Measurements from ENCODE around the gene CRAT.

The CRAT gene

DNA sequence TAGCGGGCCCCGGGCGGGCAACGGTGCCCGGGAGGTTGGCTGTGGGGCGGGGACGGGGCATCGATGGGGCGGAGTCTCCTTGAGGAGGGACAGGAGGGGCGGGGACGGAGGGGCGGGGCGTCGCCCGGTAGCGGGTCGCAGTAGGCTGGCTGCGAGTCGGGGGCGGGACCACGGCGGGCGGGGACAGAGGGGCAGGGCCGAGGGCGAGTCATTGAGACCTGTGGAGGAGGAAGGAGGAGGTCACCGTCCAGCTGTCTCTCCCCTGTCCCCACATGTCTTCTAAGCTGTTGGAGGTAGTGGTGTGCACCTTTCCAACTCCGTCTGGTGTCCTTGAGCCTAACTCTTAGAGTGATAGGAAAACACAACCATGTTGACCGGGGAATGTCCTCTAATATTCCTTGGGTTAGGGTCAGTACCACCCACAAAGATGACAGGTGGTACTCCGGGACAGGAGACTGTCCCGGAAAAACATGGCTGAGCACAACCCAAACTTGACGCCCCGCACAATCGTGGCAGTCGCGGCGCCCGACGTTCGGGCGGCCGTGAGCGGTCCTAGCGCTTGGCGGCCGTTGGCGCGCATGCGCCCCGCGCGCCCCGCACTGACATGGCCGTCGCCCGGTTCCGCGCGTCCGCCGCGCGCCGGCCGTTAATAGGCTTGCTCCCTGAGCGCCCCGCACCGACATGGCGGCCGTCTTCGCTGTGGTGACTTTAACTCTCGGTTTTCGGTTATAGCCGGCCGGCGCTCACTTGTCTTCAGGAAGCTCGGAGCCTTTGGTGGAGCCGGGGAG, at the start of gene CRAT, which contains the start of gene PTPA:
Gene CRAT, minus strand, starts transcription at position 54 of the 788 bp plus-strand sequence. CDS start 284 bp downstream, outside the sequence.
Gene PTPA, plus strand, starts transcription at position 676 of the 788 bp plus-strand sequence. CDS start 186 bp downstream, outside the sequence.
- Histone ChIP-seq H3K4me3 (peak within 1 kb of the TSS; percentile 67 to 95 (median 92)), H3K27ac (peak within 1 kb of the TSS; percentile 80 to 98 (median 93))

- H3K27ac ChIP-seq, result no peak overlapping the region
- H3K4me3 ChIP-seq, result no peak overlapping the region
Measured at GRCh38 chr9:129156163-129156562, 45.6 kb upstream of the CRAT start.

- no peak overlapping the region for H3K4me3 ChIP-seq
- no peak overlapping the region for H3K27ac ChIP-seq
Measured at GRCh38 chr9:129154866-129155477, 44.4 kb upstream of the CRAT start.

- Histone ChIP-seq H3K27ac (no peak overlapping the region), H3K4me3 (no peak overlapping the region)
Measured at GRCh38 chr9:129151469-129151868, 40.9 kb upstream of the CRAT start.

GRCh38 chr9:129150672-129151211, 40.1 kb upstream of the CRAT start:
- H3K4me3 ChIP-seq, result no peak overlapping the region
- no peak overlapping the region for H3K27ac ChIP-seq

DNA sequence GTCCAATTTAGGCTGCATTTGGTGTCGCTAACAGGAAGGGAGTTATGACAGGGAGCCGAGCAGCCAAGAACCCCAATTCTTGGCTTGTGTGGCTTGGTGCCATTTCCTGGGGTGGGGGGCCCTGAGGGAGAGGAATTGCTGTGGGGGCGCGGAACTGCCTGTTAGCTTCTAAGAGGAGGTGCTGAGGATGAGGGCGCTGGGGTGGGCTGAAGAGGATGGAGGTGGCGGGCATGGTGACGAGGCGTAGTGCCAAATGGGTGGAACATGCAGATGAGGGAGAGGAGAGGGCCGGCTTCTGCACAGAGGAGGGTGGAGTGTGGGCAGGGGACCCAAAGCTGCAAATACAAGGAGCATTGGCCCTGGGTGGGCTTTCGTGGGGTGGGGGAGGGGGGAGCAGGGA, 39.5 kb upstream of the CRAT start:
- Histone ChIP-seq H3K4me3 (no peak overlapping the region), H3K27ac (peak overlapping the region in 1 of 21 experiments; percentile 7)

- H3K27ac ChIP-seq, result peak overlapping the region in 1 of 21 experiments; percentile 22
- no peak overlapping the region for H3K4me3 ChIP-seq
Measured at GRCh38 chr9:129149442-129149841, 38.8 kb upstream of the CRAT start.

GRCh38 chr9:129148463-129149204, 38.0 kb upstream of the CRAT start:
- Histone ChIP-seq H3K4me3 (no peak overlapping the region), H3K27ac (peak overlapping the region in 13 of 21 experiments; percentile 1 to 99 (median 81))

DNA sequence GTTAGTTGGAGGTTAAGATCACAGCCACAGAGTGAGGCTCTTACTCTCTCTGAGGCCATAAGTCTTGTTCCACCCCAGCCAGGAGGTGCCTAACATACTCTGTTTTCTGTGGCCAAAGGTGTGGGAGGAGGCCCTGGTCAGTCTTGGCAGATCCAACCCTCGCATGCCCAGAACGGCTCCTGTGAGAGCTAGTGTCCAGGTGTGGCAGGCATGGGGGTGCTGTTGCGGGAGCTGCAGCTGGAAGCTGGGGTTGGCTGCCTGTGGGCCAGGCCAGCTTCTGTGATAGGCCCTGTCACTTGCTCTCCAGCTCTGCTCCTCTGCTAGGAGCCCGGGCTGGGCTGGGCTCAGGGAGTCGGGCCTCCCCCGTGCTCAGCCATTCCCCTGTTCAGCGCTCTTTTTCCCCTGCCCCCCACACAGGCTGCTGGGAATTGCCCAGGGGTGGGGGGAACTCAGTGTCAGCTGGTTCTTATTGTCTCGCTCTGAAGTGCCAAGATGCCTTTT, 35.9 kb upstream of the CRAT start:
- Histone ChIP-seq H3K27ac (peak overlapping the region in 20 of 21 experiments; percentile 43 to 99 (median 82)), H3K4me3 (no peak overlapping the region)

GRCh38 chr9:129145841-129146292, 35.3 kb upstream of the CRAT start:
- Histone ChIP-seq H3K4me3 (no peak overlapping the region), H3K27ac (peak overlapping the region in 20 of 21 experiments; percentile 43 to 99 (median 82))

- H3K4me3 ChIP-seq, result no peak overlapping the region
- H3K27ac ChIP-seq, result peak overlapping the region in 20 of 21 experiments; percentile 4 to 99 (median 82)
Measured at GRCh38 chr9:129145316-129145715, 34.7 kb upstream of the CRAT start.

DNA sequence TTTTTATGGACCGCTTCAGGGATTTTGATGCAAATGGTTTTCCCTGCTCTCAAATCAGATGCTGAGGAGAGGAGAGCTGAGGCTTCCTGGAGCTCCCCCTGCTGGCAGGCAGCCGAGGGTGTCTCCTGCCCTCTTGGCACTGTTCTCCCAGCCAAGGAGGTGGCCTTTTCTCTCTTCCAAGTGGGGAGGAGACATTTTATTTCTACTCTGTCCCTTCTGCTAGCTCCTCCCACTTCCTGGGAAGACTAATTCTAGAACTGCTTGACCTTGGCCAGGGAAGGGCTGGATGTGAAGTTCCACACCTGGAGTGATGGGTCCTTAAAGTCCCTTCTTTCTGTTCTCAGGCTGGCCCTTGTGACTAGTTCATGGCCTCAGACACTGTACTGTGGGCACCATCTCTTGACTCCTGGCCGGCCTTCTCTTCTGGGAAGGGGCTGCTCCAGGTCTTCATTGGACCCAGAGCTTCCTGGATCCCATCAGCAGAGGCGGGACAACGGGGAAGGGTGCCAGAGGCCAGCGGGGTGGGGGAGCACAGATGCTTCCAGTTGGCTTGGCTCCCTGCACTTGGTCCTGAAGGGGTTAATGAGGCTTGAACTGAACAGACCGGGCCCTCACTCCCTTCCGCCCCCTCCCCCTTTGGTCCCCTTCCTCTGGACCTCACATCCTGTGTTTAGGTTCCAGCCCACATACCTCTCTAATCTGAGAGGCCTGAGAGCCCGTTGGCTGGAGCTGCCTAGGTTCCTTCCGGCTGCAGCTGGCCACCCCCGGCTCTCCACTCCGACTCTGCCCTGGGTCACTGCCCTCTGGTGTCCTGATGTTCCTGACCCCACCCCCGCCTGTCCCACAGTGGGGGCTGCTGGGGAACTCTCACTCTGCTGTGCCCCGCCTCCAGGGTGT, 32.7 kb upstream of the CRAT start:
- Histone ChIP-seq H3K27ac (peak overlapping the region in 20 of 21 experiments; percentile 96 to 100 (median 100)), H3K4me3 (no peak overlapping the region)

DNA sequence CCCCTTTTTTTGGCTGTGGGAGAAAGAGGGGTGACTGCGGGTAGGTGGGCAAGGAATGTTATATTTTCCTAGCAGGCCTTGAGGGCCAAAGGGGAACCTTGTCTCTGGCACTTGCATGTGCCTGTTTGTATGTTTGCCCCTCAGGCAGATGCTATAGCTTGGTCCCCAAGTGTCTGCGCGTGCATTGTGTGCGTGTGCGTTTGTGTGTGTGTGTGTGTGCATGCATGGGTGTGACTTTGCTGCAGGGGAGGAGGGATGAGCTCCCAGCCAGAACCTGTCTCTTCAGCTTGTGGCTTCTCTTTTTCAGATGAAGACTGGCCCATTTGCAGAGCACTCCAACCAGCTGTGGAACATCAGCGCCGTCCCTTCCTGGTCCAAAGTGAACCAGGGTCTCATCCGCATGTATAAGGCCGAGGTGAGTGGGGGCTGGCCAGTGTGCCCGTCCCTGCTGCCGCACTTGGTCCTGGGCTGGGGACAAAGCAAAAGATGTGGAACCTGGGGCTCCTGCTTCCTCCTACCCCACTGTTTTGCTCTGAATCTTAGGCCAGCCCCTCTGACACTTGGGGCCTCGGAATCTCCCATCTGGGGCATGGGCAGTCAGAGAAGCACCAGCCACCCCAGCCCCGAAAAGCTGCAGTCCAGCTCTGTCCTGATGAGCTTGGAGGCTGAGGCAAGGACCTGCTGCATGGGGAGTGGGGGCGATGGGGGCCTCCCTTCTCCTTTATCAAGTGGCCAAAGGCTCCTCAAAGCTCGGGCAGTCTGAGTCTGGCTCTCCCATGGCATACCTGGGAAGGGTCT, 31.7 kb upstream of the CRAT start:
- Histone ChIP-seq H3K27ac (peak overlapping the region; percentile 40 to 100 (median 100)), H3K4me3 (no peak overlapping the region)

DNA sequence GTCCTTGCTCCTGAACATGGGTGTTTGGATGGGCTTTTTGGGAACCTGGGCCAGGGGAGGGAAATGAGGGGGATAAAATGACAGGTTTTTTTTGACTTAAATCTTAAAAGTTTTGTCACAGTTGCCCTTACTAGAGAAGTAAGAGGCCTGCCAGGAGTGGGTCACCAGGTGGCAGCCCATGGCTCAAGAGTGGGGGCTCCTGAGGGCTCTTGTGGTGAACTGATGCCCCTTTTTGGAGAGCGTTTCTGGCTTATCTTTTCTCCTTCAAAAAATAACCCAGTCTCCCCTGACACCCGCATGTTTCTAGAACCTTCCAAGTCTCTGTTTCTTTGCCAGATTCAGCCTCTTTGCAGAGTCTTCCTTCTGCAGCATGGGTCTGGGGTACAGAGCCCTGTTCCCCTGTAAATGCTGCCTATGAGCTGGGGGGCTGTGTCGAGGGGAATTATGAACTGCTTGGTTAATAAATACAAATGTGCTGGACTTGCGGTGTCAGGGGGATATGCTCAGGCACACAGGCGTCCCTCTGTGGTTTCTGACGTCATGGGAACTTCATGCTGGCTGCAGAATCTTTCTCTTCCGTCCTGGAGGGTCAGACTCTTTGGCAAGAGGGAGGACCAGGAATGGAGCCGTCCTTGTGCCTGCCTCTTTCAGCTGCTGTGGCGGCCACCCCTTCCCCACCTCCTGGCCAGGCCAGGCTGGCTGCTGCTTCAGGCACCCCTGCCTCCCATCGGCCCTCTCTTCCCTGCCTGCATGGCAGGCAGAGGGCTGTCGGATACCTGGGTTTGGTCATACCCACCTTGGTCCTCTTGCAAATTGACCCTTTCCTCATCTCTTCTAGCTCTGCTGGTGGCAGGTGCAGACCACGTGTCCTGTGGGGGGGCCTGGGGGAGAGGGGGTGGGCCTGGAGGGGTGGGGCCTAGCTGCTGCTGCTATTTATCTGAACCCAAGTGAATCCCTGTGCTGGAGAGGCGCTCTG, 30.8 kb upstream of the CRAT start:
- peak overlapping the region; percentile 95 to 100 (median 100) for H3K27ac ChIP-seq
- peak overlapping the region in 6 of 7 experiments; percentile 7 to 39 (median 25) for H3K4me3 ChIP-seq

DNA sequence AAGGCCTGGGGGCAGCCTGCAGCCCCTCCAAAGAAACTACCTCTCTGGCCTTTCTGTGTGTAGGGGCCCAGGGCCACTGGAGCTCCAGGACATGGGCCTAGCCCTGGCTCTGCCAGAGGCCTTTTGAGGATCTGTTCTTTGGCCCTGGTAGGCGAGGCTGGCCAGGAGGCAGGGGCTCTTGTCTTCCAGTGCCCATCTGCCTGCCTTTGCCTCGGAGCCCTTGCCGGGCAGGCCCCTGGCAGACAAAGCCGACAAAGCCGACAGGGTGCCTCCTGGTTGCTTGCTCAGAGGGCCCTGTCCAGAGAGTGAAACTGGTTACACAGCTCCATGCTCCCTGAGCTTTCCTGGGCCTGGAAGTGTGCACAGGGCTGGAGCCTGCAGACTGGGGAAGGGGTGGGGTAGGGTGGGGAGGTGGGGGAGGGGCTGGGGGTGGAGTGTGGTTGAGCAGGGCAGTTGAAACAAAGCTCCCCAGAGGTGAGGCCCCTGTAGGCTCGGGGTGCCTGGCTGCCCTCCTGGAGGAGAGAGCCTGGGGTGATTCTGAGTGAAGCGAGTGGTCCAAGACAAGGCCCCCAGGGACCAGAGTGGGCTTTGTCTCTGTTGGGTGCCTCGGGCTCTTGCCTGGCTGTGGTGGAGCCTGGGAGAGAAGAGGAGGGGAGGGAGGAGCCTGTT, 29.9 kb upstream of the CRAT start:
- Histone ChIP-seq H3K4me3 (peak overlapping the region; percentile 7 to 39 (median 29)), H3K27ac (peak overlapping the region; percentile 95 to 100 (median 100))

DNA sequence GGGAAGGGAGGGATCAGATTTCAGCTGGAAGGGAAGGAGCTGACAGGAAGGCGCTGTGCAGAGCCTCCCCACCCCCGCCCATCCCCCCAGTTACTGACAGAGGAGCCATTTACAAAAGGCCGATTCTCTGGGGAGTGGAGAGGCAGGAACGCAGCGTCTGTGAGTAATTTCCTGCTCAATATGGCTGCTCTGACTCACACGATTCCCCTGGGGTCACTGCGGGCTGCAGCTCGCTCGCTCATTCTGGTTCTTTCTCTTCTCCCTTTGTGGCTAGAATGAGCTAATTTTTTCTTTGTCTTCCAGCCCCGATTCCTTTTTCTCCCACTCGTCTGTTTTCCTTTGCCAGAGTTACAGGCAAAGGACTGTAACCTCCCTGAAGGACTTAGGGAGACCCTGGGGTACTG, 29.4 kb upstream of the CRAT start:
- peak overlapping the region; percentile 20 to 39 (median 29) for H3K4me3 ChIP-seq
- H3K27ac ChIP-seq, result peak overlapping the region; percentile 95 to 100 (median 100)
